Hepatocyte (in vitro differentiated cells): ENCODE results near the gene STAT1.

Experiments used
- CTCF ChIP-seq: fragments of 200-600 bp; sonication (generic); IDR thresholded peaks from 2 replicates; pipeline ENCODE4 v1.5.1; 2016; ENCODE audit warnings: antibody characterized with exemption, mild to moderate bottlenecking; ENCODE audit not compliant: poor library complexity
- EZH2 ChIP-seq: fragments of 200-600 bp; sonication (generic); IDR thresholded peaks from 2 replicates; pipeline ENCODE4 v1.6.1; 2016; ENCODE audit warnings: antibody characterized with exemption, mild to moderate bottlenecking, borderline replicate concordance

DNA sequence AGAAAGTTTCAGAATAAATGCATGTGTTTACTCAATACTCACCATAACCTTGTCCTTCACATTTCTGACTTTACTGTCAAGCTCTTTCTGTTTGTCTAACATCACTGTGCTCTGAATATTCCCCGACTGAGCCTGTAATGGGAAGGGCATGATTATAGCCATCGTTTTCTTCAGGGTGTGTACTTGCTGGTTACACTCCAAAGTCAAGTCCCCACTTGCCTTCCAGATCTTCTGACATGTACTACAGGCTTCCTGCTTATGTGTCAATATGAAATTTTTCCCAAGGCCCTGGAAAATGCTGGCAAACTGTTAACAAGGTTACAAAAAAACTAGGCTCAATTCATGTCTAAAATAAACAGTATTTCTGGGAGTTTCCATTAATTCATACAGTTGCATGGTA is 12.9 kb downstream of the STAT1 start:
- TF ChIP-seq CTCF (no peak), EZH2 (no peak)
